GF-D8 (cell line): ENCODE data around the gene POLE2.
"Not testable (repeated sequence)": the region's sequence is repeated elsewhere in the genome, so short reads cannot be mapped to it uniquely, and the experiment has no call there.

Source experiments
- DNase-seq: peaks from one replicate; lab custom pipeline; 2025; lab: John Stamatoyannopoulos, UW

POLE2 gene

GRCh38 chr14:49619273-49619672, 68.7 kb downstream of the POLE2 start:
- DNase-seq = not testable (repeated sequence)

GRCh38 chr14:49617852-49618519, 70.0 kb downstream of the POLE2 start:
- no peak for DNase-seq

- DNase-seq = no peak
Observed at GRCh38 chr14:49615776-49616175, 72.2 kb downstream of the POLE2 start.

- DNase-seq = no peak
Observed at GRCh38 chr14:49614196-49614595, 73.8 kb downstream of the POLE2 start.

- no peak for DNase-seq
Observed at GRCh38 chr14:49612671-49613070, 75.3 kb downstream of the POLE2 start.

- no peak for DNase-seq
Observed at GRCh38 chr14:49612251-49612650, 75.8 kb downstream of the POLE2 start.

GRCh38 chr14:49607583-49607982, 80.4 kb downstream of the POLE2 start:
- DNase-seq = no peak

- peak; percentile 72 for DNase-seq
Observed at GRCh38 chr14:49598485-49599300, 89.3 kb downstream of the POLE2 start, which contains the start of gene LRR1. TSS of gene LRR1 (plus strand) at chr14:49598940. CDS start at chr14:49599021, 81 bp downstream.

- no peak for DNase-seq
Observed at GRCh38 chr14:49598189-49598484, 89.9 kb downstream of the POLE2 start.

GRCh38 chr14:49594347-49595091, 93.5 kb downstream of the POLE2 start:
- DNase-seq = no peak
